NB4 (cell line): Measurements from ENCODE around the gene DYSF.

Experiments used
- DNase-seq: peaks from one replicate; pipeline ENCODE4 v3.0.0; 2010; ENCODE audit warnings: low read depth
- H3K4me3 ChIP-seq: one replicate; pipeline ENCODE4 v1.5.1; 2011; ENCODE audit warnings: mild to moderate bottlenecking, low read depth, low read length, moderate library complexity
- CTCF ChIP-seq: IDR thresholded peaks from one replicate; pipeline ENCODE4 v1.5.1; 2012; ENCODE audit warnings: low read depth, low read length
- MAX ChIP-seq: IDR thresholded peaks from 2 replicates; pipeline ENCODE4 v1.6.1; 2011; ENCODE audit warnings: low read depth, low read length
- MYC ChIP-seq: IDR thresholded peaks from 2 replicates; pipeline ENCODE4 v1.6.1; 2011; ENCODE audit warnings: low read depth, low read length
- POLR2A ChIP-seq: IDR thresholded peaks from 2 replicates; pipeline ENCODE4 v1.6.1; 2011; ENCODE audit warnings: mild to moderate bottlenecking; ENCODE audit not compliant: insufficient read length; ENCODE audit errors: extremely low read depth

The DYSF gene

GRCh38 chr2:71693286-71694270 is 240.2 kb downstream of the DYSF start:
- H3K4me3 ChIP-seq = no peak overlapping the region
- TF ChIP-seq MYC (no peak), MAX (no peak), CTCF (no peak), POLR2A (no peak)
- no peak for DNase-seq

GRCh38 chr2:71694501-71695234 is 241.3 kb downstream of the DYSF start:
- TF ChIP-seq POLR2A = no peak
- TF ChIP-seq MYC = no peak
- no peak for TF ChIP-seq CTCF
- no peak for TF ChIP-seq MAX
- no peak overlapping the region for H3K4me3 ChIP-seq
- DNase-seq = no peak

- no peak for DNase-seq
- no peak for TF ChIP-seq POLR2A
- no peak overlapping the region for H3K4me3 ChIP-seq
Observed at GRCh38 chr2:71695235-71696120, 242.1 kb downstream of the DYSF start.

GRCh38 chr2:71696381-71696780 is 243.0 kb downstream of the DYSF start:
- H3K4me3 ChIP-seq = no peak overlapping the region
- TF ChIP-seq POLR2A (no peak), MYC (no peak), CTCF (no peak), MAX (no peak)
- no peak for DNase-seq

- no peak overlapping the region for H3K4me3 ChIP-seq
- TF ChIP-seq POLR2A (no peak), CTCF (no peak), MYC (no peak), MAX (no peak)
- DNase-seq = no peak
Observed at GRCh38 chr2:71697106-71698004, 244.0 kb downstream of the DYSF start.
